ENCODE measurements around the gene SYNPR.
"Not testable (repeated sequence)": the region's sequence is repeated elsewhere in the genome, so short reads cannot be mapped to it uniquely, and the experiment has no call there.

SYNPR gene

GRCh38 chr3:63644212-63644797, 366.2 kb downstream of the SYNPR start:
- DNase-seq, result no peak

GRCh38 chr3:63644928-63645781, 367.0 kb downstream of the SYNPR start:
- DNase-seq, result not testable (repeated sequence)

GRCh38 chr3:63652066-63652725, 374.1 kb downstream of the SYNPR start, which contains the start of gene SNTN:
Gene SNTN, plus strand, starts transcription at chr3:63652675. Its CDS starts 13 bp downstream, at chr3:63652688.
- no peak for DNase-seq

- no peak for DNase-seq
These were observed 376.1 kb downstream of the SYNPR start for GRCh38 chr3:63654211-63654610.

- DNase-seq, result no peak
These were observed 376.8 kb downstream of the SYNPR start for GRCh38 chr3:63654931-63655330.

- no peak for DNase-seq
These were observed 377.4 kb downstream of the SYNPR start for GRCh38 chr3:63655519-63655918.

GRCh38 chr3:63656786-63657185, 378.7 kb downstream of the SYNPR start:
- no peak for DNase-seq

GRCh38 chr3:63661242-63661641, 383.1 kb downstream of the SYNPR start:
- DNase-seq, result no peak

GRCh38 chr3:63662011-63662410, 383.9 kb downstream of the SYNPR start:
- DNase-seq, result no peak

GRCh38 chr3:63662500-63662899, 384.4 kb downstream of the SYNPR start:
- no peak for DNase-seq
